ENCODE data around the gene RAB26. TPM values are rescaled to one million over a fixed set of nuclear protein-coding genes. Genes with fewer than 3 reads are reported as not detected.
A peak's percentile ranks its signal among the peaks of the same experiment; 100 is the strongest.

RAB26 gene
- total and polyA plus RNA-seq, 2 of the 13 experiments (the other 11 are each of a cell fraction or from before 2014, with no cell fraction given), result 0.86 to 3.6 TPM

GRCh38 chr16:2147981-2148671 lies at the start of gene RAB26 (continued):
- TF ChIP-seq ZNF784 (CRISPR knock-in tag; IDR thresholded peaks at IDR 0.05; ENCODE audit: borderline replicate concordance) (no peak), ZC3H4 (CRISPR knock-in tag; IDR thresholded peaks at IDR 0.05; ENCODE audit: borderline replicate concordance) (no peak), TFDP1 (CRISPR knock-in tag; IDR thresholded peaks at IDR 0.05; ENCODE audit: borderline replicate concordance) (peak; percentile 22; the same call in 1 of the 2 replicates), RARA (CRISPR knock-in tag; IDR thresholded peaks at IDR 0.05) (peak; percentile 60; the same call in 1 of the 2 replicates), SP140L (CRISPR knock-in tag; IDR thresholded peaks at IDR 0.05; ENCODE audit: borderline replicate concordance) (no peak), KLF16 (CRISPR knock-in tag; IDR thresholded peaks at IDR 0.05) (peak in 1 of 2 experiments; percentile 50; a peak in 1 of 4 replicates), KMT2A (CRISPR knock-in tag; IDR thresholded peaks at IDR 0.05) (no peak), ZFY (CRISPR knock-in tag; IDR thresholded peaks at IDR 0.05) (peak; percentile 40), PRDM10 (CRISPR knock-in tag; IDR thresholded peaks at IDR 0.05; ENCODE audit: low read depth) (peak; percentile 76; the same call in 1 of the 2 replicates), AKAP8 (CRISPR knock-in tag; IDR thresholded peaks at IDR 0.05) (no peak; the same call in 1 of the 2 replicates), AKNA (CRISPR knock-in tag; IDR thresholded peaks at IDR 0.05; ENCODE audit: borderline replicate concordance) (no peak), ZNF136 (CRISPR knock-in tag; IDR thresholded peaks at IDR 0.05; ENCODE audit: low read depth) (no peak), ZNF790 (CRISPR knock-in tag; IDR thresholded peaks at IDR 0.05; ENCODE audit: borderline replicate concordance) (no peak), FOSL2 (CRISPR knock-in tag; IDR thresholded peaks at IDR 0.05) (peak; percentile 29), SALL1 (CRISPR knock-in tag; IDR thresholded peaks at IDR 0.05) (peak; percentile 46; the same call in 1 of the 2 replicates), ZNF850 (CRISPR knock-in tag; conservative IDR thresholded peaks at IDR 0.05) (no peak), MEIS1 (CRISPR knock-in tag; IDR thresholded peaks at IDR 0.05; ENCODE audit: borderline replicate concordance) (no peak), ZNF180 (CRISPR knock-in tag; IDR thresholded peaks at IDR 0.05; ENCODE audit: borderline replicate concordance, low read depth) (no peak), SP5 (CRISPR knock-in tag; IDR thresholded peaks at IDR 0.05; ENCODE audit: borderline replicate concordance, low read depth) (peak; percentile 73)
